Colon (tissue), 2 donors: ENCODE measurements around the gene PSME2.

Experiments used
- FAIRE-seq: peaks from 2 replicates; lab custom pipeline; 2012; peaks lifted over from hg19 to GRCh38; lab: Jason Lieb, UNC
- donor health status: control.
- donor health status: control.

The PSME2 gene

DNA sequence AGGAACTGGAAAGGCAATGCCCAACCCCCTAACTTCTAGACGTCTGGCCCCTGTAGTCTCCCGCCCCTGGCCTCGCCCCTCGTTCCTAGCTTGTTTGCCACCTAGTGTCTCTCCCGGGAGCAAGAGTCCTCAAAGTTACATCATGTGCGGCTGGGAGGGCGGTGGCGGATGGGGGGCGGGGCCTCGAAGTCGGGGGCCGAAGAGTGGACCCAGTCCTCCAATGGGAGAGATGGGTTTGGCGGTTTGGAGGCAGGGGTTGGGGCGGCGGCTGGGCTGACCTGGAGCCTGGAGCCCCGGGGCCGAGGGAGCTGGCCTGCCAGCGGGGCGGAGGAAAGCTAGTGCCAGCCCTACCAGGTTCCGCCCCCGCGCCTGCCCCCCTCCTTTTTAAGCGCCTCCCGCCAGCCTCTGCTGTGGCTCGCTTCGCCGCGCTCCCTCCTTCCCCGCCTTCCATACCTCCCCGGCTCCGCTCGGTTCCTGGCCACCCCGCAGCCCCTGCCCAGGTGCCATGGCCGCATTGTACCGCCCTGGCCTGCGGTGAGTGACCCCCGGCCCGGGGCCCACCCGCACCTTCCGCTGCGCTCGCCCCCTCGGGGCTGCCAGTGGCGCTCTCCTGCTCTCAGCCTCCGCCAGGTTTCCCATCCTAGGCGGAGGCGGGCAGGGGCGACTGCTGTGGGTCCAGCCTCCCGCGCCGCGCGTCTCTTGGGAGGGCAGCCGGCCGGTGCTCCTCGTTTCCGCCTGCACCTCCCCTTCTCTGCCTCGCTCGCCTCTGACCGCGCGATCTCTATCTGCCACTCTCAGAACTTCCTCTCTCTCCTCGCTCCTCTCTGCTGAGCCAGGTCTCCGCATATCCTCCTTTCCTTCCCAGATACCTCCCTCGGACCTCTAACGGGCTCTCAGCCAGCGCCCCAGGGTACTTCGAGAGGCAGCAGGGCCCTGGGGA lies 52.2 kb downstream of the PSME2 start, which contains the start of gene PCK2:
Gene PCK2, plus strand, starts transcription at position 411 of the 940 bp plus-strand sequence. Its CDS starts 95 bp downstream, at position 506.
- FAIRE-seq, result no peak
